Measurements from ENCODE around the gene PSRC1. TPM values are rescaled to one million over a fixed set of nuclear protein-coding genes. Genes with fewer than 3 reads are reported as not detected.

Gene PSRC1
- polyA plus RNA-seq, 1 experiment, result 25.9 TPM

GRCh38 chr1:109264379-109264755, 18.6 kb downstream of the PSRC1 start:
- CTCF ChIA-PET, result interaction anchor here (0.6 to 7.5 kb wide), 28 partner anchors 9 to 271 kb away, joined by 3 to 77 read pairs (median 5); partner anchors contain the start of genes AMIGO1, CELSR2, CYB561D1 and MYBPHL
- POLR2A ChIA-PET, result no interaction called here
- TF ChIP-seq CTCF (IDR thresholded peaks at IDR 0.05; ENCODE audit: insufficient read depth, low read depth, low read length), result no peak

GRCh38 chr1:109263597-109264378, 19.2 kb downstream of the PSRC1 start:
- ChIA-PET POLR2A (no interaction called here), CTCF (interaction anchor here (0.6 to 7.5 kb wide), 32 partner anchors 8 to 271 kb away, joined by 3 to 77 read pairs (median 5); partner anchors contain the start of genes AMIGO1, CELSR2, CYB561D1 and MYBPHL)
- TF ChIP-seq CTCF (IDR thresholded peaks at IDR 0.05; ENCODE audit: insufficient read depth, low read depth, low read length), result peak; percentile 99
- no peak for DNase-seq (ENCODE audit: low read depth)
- Histone ChIP-seq H3K27me3 (ENCODE audit: control insufficient read depth, insufficient read depth, low read length) (no peaks in the 10 kb centered on the region), H3K4me3 (ENCODE audit: low read depth, low read length) (no peak overlapping the region), H3K36me3 (ENCODE audit: control insufficient read depth, insufficient read depth, low read length) (no peaks in the 10 kb centered on the region; the same call in none of the 2 replicates)

More at GRCh38 chr1:109264379-109264755, 18.6 kb downstream of the PSRC1 start:
- no peak for DNase-seq (ENCODE audit: low read depth)
- Histone ChIP-seq H3K36me3 (ENCODE audit: control insufficient read depth, insufficient read depth, low read length) (no peaks in the 10 kb centered on the region; the same call in none of the 2 replicates), H3K4me3 (ENCODE audit: low read depth, low read length) (no peak overlapping the region), H3K27me3 (ENCODE audit: control insufficient read depth, insufficient read depth, low read length) (no peaks in the 10 kb centered on the region)

- ChIA-PET POLR2A (no interaction called here), CTCF (interaction anchor here (0.7 to 7.5 kb wide), 18 partner anchors 9 to 269 kb away, joined by 3 to 77 read pairs (median 5); partner anchors contain the start of genes AMIGO1, CELSR2, MYBPHL and PSRC1)
- DNase-seq (ENCODE audit: low read depth), result no peak
- H3K27me3 ChIP-seq (ENCODE audit: control insufficient read depth, insufficient read depth, low read length), result no peaks in the 10 kb centered on the region
- TF ChIP-seq CTCF (IDR thresholded peaks at IDR 0.05; ENCODE audit: insufficient read depth, low read depth, low read length), result no peak
- no peaks in the 10 kb centered on the region; the same call in none of the 2 replicates for H3K36me3 ChIP-seq (ENCODE audit: control insufficient read depth, insufficient read depth, low read length)
- no peak overlapping the region for H3K4me3 ChIP-seq (ENCODE audit: low read depth, low read length)
Measured at GRCh38 chr1:109263234-109263596, 19.7 kb downstream of the PSRC1 start.

GRCh38 chr1:109262231-109263055, 20.5 kb downstream of the PSRC1 start:
- no peak for TF ChIP-seq CTCF (IDR thresholded peaks at IDR 0.05; ENCODE audit: insufficient read depth, low read depth, low read length)

More at GRCh38 chr1:109262231-109263055, 20.5 kb downstream of the PSRC1 start:
- DNase-seq (ENCODE audit: low read depth), result no peak
- ChIA-PET CTCF (interaction anchor here (0.7 to 7.5 kb wide), 12 partner anchors 8 to 270 kb away, joined by 3 to 77 read pairs (median 4); partner anchors contain the start of genes CELSR2, PSRC1 and SORT1), POLR2A (no interaction called here)
- no peaks in the 10 kb centered on the region for H3K27me3 ChIP-seq (ENCODE audit: control insufficient read depth, insufficient read depth, low read length)
- no peak overlapping the region for H3K4me3 ChIP-seq (ENCODE audit: low read depth, low read length)
- H3K36me3 ChIP-seq (ENCODE audit: control insufficient read depth, insufficient read depth, low read length), result no peaks in the 10 kb centered on the region; the same call in none of the 2 replicates

Data from BJ (cell line).